HepG2 (cell line): ENCODE data around the gene EIF5A2. TPM values are rescaled to one million over a fixed set of nuclear protein-coding genes. Genes with fewer than 3 reads are reported as not detected.

Experiments
- CTCF ChIP-seq: sonication (generic); formaldehyde crosslinking; IDR thresholded peaks from 2 replicates; pipeline ENCODE4 v1.5.0; 2020; ENCODE audit warnings: mild to moderate bottlenecking, missing genetic modification reagents, moderate library complexity
- NR2F2 ChIP-seq: IDR thresholded peaks from 2 replicates; pipeline ENCODE4 v1.6.1; 2012; ENCODE audit warnings: low read depth, inconsistent platforms, borderline replicate concordance
- NR3C1 ChIP-seq: sonication (generic); formaldehyde crosslinking; IDR thresholded peaks from 2 replicates; pipeline ENCODE4 v1.4.0; 2020; ENCODE audit warnings: missing genetic modification reagents
- PRDM15 ChIP-seq: sonication (generic); formaldehyde crosslinking; IDR thresholded peaks from 2 replicates; pipeline ENCODE4 v1.4.0; 2020; ENCODE audit warnings: missing genetic modification reagents
- ZNF318 ChIP-seq: sonication (generic); formaldehyde crosslinking; IDR thresholded peaks from 2 replicates; pipeline ENCODE4 v1.4.0; 2020; ENCODE audit warnings: mild to moderate bottlenecking, missing genetic modification reagents
- ZNF646 ChIP-seq: sonication (generic); formaldehyde crosslinking; IDR thresholded peaks from 2 replicates; pipeline ENCODE4 v1.9.0; 2021; ENCODE audit warnings: mild to moderate bottlenecking, missing genetic modification reagents
- polyA plus RNA-seq, 8 experiments: library from polyadenylated mRNA; depleted of rRNA in 3 of 8; stranded (reverse) in 7 of 8; unstranded in 1 of 8; fragments of >200 nt; fragmentation: Illumina TruSeq in 4 of 8; extraction: Trizol in 4 of 8; gene quantifications; 2 replicates each; pipeline versions ENCODE4 v1.2.1 to v1.2.3, GENCODE V29; 2011 to 2016; ENCODE audit warnings: low read depth in 4 of 8, missing spikeins in 1 of 8, mixed read lengths in 1 of 8; ENCODE audit not compliant: insufficient read depth in 1 of 8
- total RNA-seq, 5 experiments: library from RNA; depleted of rRNA; stranded (reverse); fragments of >200 nt; fragmentation: Illumina TruSeq; extraction: Trizol; gene quantifications; 2 replicates each; pipeline ENCODE4 v1.2.3, GENCODE V29; 2016; ENCODE audit warnings: low read depth in 1 of 5

Gene EIF5A2
- total and polyA plus RNA-seq, 2 of the 13 experiments (the other 11 are each of a cell fraction or from before 2014, with no cell fraction given), result 3.5 to 9.4 TPM

GRCh38 chr3:170869645-170870593, 38.5 kb downstream of the EIF5A2 start, which contains the start of gene RPL22L1 (continued):
- TF ChIP-seq ZNF646 (CRISPR knock-in tag), result no peak
- no peak; the same call in 1 of the 2 replicates for TF ChIP-seq ZNF318
- no peak for TF ChIP-seq NR3C1 (CRISPR knock-in tag)
- peak; percentile 53 for TF ChIP-seq CTCF (CRISPR knock-in tag)
- no peak; the same call in 1 of the 2 replicates for TF ChIP-seq NR2F2
- TF ChIP-seq PRDM15, result no peak
